ENCODE results near the gene KYNU. TPM values are rescaled to one million over a fixed set of nuclear protein-coding genes. Genes with fewer than 3 reads are reported as not detected.

Gene KYNU
- total RNA-seq, 1 donor from 2014 or later = 30.3 TPM

DNA sequence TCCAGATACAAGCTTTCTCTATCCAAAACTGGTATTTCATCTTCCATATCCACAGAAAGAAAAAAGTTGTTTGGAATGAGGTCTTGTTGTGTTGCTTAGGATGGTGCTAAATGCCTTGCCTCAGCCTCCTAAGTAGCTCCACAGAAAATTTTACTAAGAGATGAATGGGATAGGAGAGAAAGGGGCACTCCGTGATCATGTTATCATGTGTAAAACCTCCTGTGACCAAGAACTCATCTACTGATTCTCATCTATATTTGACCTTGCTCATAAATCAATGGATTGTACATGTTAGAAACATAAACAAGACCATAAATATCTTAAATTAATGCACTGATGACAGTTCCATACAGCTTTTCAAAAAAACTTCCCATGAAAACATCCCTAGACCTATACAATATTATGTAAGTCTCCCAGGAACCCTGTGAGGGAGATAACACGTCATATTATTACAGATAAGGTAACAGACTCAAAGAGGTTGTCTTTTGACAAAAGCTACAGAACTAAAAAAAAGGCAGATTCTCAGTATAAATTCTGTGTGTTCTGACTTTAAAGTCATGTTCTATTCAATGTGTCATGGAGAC is 29.3 kb upstream of the KYNU start:
- FAIRE-seq = no peak

DNA sequence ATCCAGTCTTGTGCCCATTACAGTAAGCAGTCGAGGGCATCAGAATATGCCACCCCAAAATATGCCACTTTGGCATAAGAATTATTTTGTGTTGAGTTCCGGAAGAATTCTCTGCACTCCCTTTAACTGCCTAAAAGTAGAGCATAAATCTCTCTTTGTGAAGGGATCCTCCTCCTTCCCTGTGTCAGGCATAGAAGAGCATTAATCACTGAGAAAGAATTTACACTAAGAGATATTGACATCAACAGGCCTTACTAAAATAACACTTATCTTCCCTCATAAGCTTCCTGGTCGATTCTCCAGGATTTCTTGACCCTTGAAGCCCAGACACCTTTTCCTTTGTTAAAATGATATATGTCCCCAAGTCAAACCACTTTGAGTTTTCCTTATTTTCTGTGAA is 27.6 kb upstream of the KYNU start:
- H3K27me3 ChIP-seq (ENCODE audit: control insufficient read depth, insufficient read depth, low read length) = no peaks in the 10 kb centered on the region
- H3K36me3 ChIP-seq (ENCODE audit: control insufficient read depth, insufficient read depth, low read length) = no peaks in the 10 kb centered on the region
- H3K4me3 ChIP-seq (ENCODE audit: low read depth, low read length) = no peak overlapping the region
- TF ChIP-seq, protein P1, sequence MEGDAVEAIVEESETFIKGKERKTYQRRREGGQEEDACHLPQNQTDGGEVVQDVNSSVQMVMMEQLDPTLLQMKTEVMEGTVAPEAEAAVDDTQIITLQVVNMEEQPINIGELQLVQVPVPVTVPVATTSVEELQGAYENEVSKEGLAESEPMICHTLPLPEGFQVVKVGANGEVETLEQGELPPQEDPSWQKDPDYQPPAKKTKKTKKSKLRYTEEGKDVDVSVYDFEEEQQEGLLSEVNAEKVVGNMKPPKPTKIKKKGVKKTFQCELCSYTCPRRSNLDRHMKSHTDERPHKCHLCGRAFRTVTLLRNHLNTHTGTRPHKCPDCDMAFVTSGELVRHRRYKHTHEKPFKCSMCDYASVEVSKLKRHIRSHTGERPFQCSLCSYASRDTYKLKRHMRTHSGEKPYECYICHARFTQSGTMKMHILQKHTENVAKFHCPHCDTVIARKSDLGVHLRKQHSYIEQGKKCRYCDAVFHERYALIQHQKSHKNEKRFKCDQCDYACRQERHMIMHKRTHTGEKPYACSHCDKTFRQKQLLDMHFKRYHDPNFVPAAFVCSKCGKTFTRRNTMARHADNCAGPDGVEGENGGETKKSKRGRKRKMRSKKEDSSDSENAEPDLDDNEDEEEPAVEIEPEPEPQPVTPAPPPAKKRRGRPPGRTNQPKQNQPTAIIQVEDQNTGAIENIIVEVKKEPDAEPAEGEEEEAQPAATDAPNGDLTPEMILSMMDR (IDR thresholded peaks at IDR 0.05; ENCODE audit: insufficient read depth, low read length, severe bottlenecking) = no peak
- DNase-seq (ENCODE audit: low read depth) = peak; percentile 48
- FAIRE-seq = no peak

More for the DNA sequence above, 29.3 kb upstream of the KYNU start:
- DNase-seq (ENCODE audit: low read depth) = no peak
- TF ChIP-seq, protein P1 (IDR thresholded peaks at IDR 0.05; ENCODE audit: insufficient read depth, low read length, severe bottlenecking) = no peak
- H3K36me3 ChIP-seq (ENCODE audit: control insufficient read depth, insufficient read depth, low read length) = no peaks in the 10 kb centered on the region
- no peaks in the 10 kb centered on the region for H3K27me3 ChIP-seq (ENCODE audit: control insufficient read depth, insufficient read depth, low read length)
- H3K4me3 ChIP-seq (ENCODE audit: low read depth, low read length) = no peak overlapping the region

DNA sequence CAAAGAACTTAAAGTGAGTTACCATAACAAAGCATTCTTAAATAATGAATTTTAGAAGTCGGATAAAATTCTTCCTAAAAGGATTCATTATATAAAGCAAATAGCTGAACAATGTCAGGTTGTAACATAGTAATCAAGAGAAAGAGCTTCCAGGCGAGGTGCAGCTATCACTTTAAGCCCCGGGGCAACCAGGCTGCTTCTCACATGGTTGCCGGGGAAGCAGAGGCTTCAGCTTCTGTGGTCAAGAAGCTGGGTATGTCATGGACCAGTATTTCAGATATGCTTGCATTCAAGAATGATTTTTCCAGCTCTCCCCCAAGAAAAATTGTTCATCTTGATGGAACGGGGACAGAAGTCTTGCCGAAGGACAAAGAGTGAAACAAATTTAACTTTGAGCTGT is 23.6 kb upstream of the KYNU start:
- DNase-seq (ENCODE audit: low read depth) (no peak), FAIRE-seq (no peak)
- TF ChIP-seq, protein P1 (IDR thresholded peaks at IDR 0.05; ENCODE audit: insufficient read depth, low read length, severe bottlenecking) = no peak
- Histone ChIP-seq H3K36me3 (ENCODE audit: control insufficient read depth, insufficient read depth, low read length) (no peaks in the 10 kb centered on the region), H3K27me3 (ENCODE audit: control insufficient read depth, insufficient read depth, low read length) (no peaks in the 10 kb centered on the region), H3K4me3 (ENCODE audit: low read depth, low read length) (no peak overlapping the region)

DNA sequence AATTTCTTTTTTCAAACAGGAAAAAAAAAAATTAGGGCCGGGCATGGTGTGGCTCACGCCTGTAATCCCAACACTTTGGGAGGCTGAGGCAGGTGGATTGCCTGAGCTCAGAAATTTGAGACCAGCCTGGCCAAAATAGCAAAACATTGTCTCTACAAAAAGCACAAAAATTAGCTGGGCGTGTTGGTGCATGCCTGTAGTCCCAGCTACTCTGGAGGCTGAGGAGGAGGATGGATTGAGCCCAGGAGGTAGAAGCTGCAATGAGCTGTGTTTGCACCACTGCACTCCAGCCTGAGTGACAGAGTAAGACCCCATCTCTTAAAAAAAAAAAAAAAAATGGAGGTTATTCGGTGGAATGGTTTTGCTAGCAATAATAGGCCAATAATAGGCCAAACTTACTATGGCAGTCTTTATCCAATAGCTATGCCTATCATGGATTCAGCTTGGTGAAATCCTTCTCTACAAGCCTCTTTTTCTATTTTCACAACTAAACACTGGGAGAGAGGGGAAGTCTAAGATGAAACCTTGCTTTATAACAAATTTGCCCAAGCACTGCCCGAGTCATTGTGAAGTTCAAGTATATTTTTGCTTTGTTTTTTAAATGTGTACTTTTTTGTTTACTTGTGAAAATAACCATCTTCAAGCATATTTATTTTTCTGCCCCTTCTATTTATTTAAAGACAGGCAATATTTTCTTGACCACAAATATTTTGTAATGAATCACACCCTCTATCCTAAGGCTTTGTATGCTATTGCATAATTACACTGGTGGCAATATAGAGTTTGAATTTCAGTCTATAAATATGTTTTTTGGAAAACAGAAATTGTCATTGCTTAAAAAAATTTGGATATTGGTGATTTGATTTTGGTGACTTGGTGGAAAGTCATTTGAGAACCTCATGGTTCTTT is 20.0 kb upstream of the KYNU start:
- Histone ChIP-seq H3K4me3 (ENCODE audit: low read depth, low read length) (no peak overlapping the region), H3K27me3 (ENCODE audit: control insufficient read depth, insufficient read depth, low read length) (no peaks in the 10 kb centered on the region), H3K36me3 (ENCODE audit: control insufficient read depth, insufficient read depth, low read length) (no peaks in the 10 kb centered on the region)
- TF ChIP-seq, protein P1 (IDR thresholded peaks at IDR 0.05; ENCODE audit: insufficient read depth, low read length, severe bottlenecking) = no peak
- FAIRE-seq (no peak), DNase-seq (ENCODE audit: low read depth) (peak; percentile 81)

DNA sequence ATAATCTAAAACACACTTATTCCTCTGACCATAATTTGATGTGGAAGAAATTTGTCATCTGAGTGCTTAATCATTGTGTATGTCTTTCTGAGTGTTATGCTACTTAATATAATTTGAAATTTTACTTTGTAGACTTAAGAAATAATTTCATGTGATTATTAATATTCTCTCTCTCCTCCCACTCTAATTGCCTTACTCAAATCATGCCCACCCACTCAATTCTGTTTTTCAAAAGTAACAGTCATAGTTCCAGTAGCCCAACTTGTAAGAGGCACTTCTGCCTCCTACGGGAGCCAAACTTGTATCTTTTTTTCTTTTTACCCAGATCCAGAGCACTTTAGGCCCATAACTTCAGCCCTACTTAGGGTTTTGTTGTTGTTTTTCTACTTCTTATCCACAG is 18.5 kb upstream of the KYNU start:
- TF ChIP-seq, protein P1 (IDR thresholded peaks at IDR 0.05; ENCODE audit: insufficient read depth, low read length, severe bottlenecking) = no peak
- Histone ChIP-seq H3K36me3 (ENCODE audit: control insufficient read depth, insufficient read depth, low read length) (no peaks in the 10 kb centered on the region), H3K27me3 (ENCODE audit: control insufficient read depth, insufficient read depth, low read length) (no peaks in the 10 kb centered on the region), H3K4me3 (ENCODE audit: low read depth, low read length) (no peak overlapping the region)
- no peak for FAIRE-seq
- no peak for DNase-seq (ENCODE audit: low read depth)
